IMR-90 (cell line): ENCODE data around the gene TNFRSF4.

ENCODE experiments used
- CEBPB ChIP-seq: IDR thresholded peaks from 2 replicates; pipeline ENCODE4 v1.6.1; 2012; ENCODE audit warnings: low read depth, low read length, improper control_type of control experiment
- MXI1 ChIP-seq: IDR thresholded peaks from 2 replicates; pipeline ENCODE4 v1.6.1; 2012; ENCODE audit warnings: low read depth, mild to moderate bottlenecking, low read length, moderate library complexity, borderline replicate concordance
- POLR2A ChIP-seq: IDR thresholded peaks from 2 replicates; pipeline ENCODE4 v1.6.1; 2012; ENCODE audit warnings: mild to moderate bottlenecking, low read depth, low read length
- RAD21 ChIP-seq: IDR thresholded peaks from 2 replicates; pipeline ENCODE4 v1.6.1; 2012; ENCODE audit warnings: low read length, improper control_type of control experiment
- RFX5 ChIP-seq: IDR thresholded peaks from 2 replicates; pipeline ENCODE4 v1.8.0; 2012; ENCODE audit warnings: low read depth, mild to moderate bottlenecking, low read length, moderate library complexity
- SMC3 ChIP-seq: fragments of 150-350 bp; IDR thresholded peaks from 2 replicates; pipeline ENCODE4 v1.6.1; 2016; ENCODE audit warnings: low read depth, mild to moderate bottlenecking, antibody characterized with exemption, low read length, moderate library complexity
- TF ChIP-seq, protein P1 (sequence below): conservative IDR thresholded peaks from 2 replicates; pipeline ENCODE4 v1.5.1; 2012; ENCODE audit warnings: mild to moderate bottlenecking, low read depth, low read length, improper control_type of control experiment
- TF ChIP-seq, protein P2 (sequence below): fragments of 150-350 bp; IDR thresholded peaks from 2 replicates; pipeline ENCODE4 v1.6.1; 2017; ENCODE audit warnings: mild to moderate bottlenecking, antibody characterized with exemption, low read length, low read depth

DNA sequence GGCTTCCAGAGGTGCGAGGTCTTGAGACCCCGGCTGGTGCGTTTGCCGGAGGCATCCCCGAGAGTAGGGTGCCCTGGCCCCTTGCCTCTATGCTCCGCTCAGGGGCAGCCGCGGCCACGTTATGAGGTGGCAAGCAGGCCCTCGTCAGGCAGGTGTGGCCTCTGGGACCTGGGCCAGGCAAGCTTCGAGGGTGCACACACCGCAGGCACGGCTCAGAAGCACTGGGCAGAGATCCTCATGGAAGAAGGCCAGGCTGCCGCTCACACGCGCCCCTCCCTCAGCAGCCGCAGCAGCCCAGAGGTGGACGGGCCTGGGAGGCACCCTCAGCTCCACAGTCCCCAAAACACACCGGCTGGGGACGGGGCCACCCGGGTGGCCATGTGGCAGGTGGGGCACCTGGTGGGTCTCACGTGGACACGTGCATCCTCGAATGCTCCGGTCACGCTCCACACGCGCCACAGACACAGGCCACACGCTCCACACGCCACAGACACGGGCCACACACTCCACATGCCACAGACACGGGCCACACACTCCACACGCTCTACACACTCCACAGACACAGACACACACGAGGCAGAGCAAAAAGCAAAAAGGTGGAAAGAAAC, 11.4 kb upstream of the TNFRSF4 start:
- TF ChIP-seq, protein P1, sequence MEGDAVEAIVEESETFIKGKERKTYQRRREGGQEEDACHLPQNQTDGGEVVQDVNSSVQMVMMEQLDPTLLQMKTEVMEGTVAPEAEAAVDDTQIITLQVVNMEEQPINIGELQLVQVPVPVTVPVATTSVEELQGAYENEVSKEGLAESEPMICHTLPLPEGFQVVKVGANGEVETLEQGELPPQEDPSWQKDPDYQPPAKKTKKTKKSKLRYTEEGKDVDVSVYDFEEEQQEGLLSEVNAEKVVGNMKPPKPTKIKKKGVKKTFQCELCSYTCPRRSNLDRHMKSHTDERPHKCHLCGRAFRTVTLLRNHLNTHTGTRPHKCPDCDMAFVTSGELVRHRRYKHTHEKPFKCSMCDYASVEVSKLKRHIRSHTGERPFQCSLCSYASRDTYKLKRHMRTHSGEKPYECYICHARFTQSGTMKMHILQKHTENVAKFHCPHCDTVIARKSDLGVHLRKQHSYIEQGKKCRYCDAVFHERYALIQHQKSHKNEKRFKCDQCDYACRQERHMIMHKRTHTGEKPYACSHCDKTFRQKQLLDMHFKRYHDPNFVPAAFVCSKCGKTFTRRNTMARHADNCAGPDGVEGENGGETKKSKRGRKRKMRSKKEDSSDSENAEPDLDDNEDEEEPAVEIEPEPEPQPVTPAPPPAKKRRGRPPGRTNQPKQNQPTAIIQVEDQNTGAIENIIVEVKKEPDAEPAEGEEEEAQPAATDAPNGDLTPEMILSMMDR = no peak
- TF ChIP-seq POLR2A (no peak), SMC3 (no peak), RAD21 (no peak), CEBPB (no peak), RFX5 (no peak), MXI1 (no peak)
- TF ChIP-seq, protein P2, sequence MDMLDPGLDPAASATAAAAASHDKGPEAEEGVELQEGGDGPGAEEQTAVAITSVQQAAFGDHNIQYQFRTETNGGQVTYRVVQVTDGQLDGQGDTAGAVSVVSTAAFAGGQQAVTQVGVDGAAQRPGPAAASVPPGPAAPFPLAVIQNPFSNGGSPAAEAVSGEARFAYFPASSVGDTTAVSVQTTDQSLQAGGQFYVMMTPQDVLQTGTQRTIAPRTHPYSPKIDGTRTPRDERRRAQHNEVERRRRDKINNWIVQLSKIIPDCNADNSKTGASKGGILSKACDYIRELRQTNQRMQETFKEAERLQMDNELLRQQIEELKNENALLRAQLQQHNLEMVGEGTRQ = no peak
